Sciatic nerve (tissue), 2 donors: ENCODE results near the gene SARDH. TPM values are rescaled to one million over a fixed set of nuclear protein-coding genes. Genes with fewer than 3 reads are reported as not detected.
"Not testable (repeated sequence)": the region's sequence is repeated elsewhere in the genome, so short reads cannot be mapped to it uniquely, and the experiment has no call there.

ENCODE experiments used
- ATAC-seq: fragments of 200-7000 bp; cut with Tn5 transposase; one replicate; pipeline ENCODE4 v1.9.1; 2020; ENCODE audit warnings: mild to moderate bottlenecking, moderate library complexity
- DNase-seq: peaks from one replicate; pipeline ENCODE4 v3.0.0-alpha.2; 2020; ENCODE audit warnings: low spot score
- intact Hi-C: fragments of 100-400 bp; cut with DNase I; formaldehyde crosslinking; loops from one replicate; pipeline ENCODE4 v1.14.2; 2022
- total RNA-seq: library from RNA; stranded (reverse); fragmentation: NEBNext Ultra II Directional; extraction: Animal tissue kit (Norgen Biotek cat#: 25700); gene quantifications from one replicate; pipeline ENCODE4 v1.2.1, GENCODE V29; 2021
- donor health status: DM: no; HTN: no; CAD: no.
- donor health status: DM: no; HTN: no; CAD: no.

SARDH gene
- total RNA-seq, 1 donor from 2014 or later: 6.0 TPM

GRCh38 chr9:133777068-133777791 is 39.1 kb upstream of the SARDH start:
- intact Hi-C loops: no loop called here
- no peak for DNase-seq
- no peak for ATAC-seq

DNA sequence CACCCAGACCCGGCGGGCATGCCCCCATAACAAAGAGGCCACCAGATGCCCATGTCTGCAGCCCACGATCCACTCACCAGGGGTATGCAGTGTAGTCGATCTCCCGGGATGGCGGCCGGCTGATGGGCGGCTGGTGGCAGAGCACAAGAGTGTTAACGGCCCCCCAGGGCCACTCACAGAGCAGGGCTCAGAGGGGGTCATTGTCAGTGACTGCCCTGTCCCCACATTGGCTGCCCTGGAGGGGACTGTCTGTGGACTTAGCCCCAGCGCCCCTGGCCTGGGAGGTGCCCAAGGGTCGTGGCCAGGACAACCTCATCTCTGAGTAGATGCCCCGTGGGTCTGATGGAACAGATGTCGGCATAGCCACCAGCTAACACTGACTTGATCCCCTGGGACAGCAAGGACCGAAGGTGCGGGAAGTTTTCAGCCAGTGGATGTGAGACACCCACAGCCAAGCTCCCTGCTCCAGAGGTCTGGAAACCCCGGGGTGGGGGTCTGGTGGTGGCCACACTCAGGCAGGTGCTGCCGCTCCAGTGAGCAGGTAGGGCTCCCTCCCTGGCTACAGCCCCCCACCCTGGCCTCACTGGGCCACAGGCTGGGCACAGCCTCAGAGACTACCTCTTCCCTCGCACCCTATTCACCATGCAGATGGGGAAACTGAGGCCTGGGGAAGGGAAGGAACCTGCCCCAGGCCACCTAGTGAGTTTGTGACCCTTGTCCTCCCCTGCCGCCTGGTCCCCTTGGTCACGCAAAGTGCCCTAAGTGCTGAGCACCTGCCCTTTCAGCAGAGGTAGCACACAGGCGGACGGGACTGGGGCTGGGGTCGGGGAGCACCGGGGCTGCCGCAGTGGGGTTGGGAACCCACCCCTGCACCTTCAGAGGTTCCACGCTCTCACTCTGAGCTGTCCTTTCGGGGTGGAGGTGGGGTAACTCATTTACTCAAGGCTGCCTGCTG is 38.1 kb upstream of the SARDH start:
- ATAC-seq: no peak
- no peak for DNase-seq
- intact Hi-C loops: no loop called here

DNA sequence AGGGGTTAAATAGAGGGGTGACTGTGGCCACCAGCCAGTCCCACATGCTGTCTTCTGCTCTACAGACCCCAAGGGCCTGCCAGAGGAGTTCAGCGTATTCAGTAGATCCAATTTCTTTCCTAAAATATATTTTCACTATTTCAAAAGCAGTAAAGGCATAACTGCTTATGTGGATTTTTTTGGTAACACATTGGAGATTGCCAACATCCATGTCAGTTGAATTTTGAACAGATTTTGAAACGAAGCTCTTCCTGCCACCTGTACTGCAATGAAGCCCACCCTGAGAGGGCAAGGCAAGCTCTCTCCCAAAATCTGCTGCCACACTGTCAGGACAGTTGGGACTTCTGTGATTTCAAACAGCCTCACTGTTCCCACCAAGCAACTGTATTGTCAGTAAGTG is 37.1 kb upstream of the SARDH start:
- ATAC-seq: no peak
- intact Hi-C loops: no loop called here
- DNase-seq: no peak

DNA sequence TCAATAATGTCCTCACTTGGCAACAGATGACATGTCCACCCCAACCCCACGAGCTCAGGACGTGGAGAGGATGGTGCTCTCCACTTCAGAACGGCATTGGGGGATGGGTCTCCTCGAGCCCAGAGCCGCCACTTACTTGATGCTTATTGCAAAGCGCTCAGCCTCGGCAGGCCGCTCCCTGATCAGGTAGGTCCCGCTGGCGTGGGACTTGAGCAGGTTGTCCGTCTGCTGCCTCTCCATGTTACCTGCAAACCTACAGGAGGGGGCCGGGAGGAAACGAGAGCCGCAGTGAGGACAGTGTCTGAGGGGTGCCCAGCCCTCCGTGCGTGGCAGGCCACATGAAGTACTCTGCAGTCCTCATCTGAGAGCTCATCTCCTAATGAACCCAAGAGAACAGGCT is 36.6 kb upstream of the SARDH start:
- intact Hi-C loops: no loop called here
- no peak for DNase-seq
- ATAC-seq: no peak

DNA sequence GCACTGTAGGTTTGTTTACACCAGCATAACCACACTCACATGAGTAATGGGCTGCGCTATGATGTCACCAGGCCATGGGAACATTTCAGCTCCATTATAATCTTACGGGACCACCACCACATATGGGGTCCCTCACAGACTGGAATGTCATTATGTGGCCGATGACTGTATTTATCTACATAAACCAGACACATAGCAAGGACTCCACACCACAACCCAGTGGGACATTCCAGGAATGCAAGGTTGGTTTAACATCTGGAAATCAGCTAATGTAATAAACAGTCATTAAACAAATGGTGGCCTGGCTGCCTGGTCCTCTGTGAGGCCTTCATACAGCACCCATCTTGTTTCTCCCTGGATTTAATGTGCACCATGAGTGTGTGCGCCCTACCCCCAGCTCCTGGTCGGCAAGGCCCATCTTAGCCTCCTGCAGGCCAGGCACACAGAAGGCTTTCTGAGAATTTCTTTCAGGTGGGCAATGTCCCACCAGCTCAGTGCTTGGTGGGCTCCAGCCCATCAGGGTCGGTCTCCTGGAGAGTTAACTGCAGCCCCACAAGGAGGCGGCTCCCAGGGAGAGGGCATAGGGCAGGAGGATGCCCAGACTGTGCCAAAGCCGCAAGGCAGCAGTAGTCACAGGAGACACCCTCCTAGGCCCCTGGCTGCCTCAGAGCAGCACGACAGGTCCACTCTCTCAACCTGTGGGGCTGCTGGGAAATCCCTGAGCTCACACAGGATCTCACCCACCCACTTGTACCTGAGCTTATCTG is 35.9 kb upstream of the SARDH start:
- intact Hi-C loops: no loop called here
- DNase-seq: peak; percentile 42
- no peak for ATAC-seq

DNA sequence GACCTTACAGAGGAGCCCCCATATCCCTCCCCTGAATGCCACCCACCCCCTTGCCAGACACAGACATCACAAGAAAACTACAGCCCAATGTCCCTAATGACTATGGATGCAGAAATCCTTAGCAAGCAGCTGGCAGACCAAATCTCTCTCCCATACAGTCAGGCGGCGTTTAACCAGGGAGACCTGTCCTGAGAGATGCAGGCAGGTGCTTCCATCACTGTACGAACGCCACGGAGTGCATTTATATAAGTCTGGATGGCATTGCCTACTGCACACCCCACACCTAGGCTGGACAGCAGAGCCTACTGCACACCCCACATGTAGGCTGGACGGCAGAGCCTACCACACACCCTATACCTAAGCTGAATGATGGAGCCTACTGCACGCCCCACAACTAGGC is 34.4 kb upstream of the SARDH start:
- ATAC-seq: no peak
- no peak for DNase-seq
- intact Hi-C loops: no loop called here

- DNase-seq: peak; percentile 52
- ATAC-seq: no peak
- intact Hi-C loops: no loop called here
Observed at GRCh38 chr9:133771486-133772482, 33.6 kb upstream of the SARDH start.

DNA sequence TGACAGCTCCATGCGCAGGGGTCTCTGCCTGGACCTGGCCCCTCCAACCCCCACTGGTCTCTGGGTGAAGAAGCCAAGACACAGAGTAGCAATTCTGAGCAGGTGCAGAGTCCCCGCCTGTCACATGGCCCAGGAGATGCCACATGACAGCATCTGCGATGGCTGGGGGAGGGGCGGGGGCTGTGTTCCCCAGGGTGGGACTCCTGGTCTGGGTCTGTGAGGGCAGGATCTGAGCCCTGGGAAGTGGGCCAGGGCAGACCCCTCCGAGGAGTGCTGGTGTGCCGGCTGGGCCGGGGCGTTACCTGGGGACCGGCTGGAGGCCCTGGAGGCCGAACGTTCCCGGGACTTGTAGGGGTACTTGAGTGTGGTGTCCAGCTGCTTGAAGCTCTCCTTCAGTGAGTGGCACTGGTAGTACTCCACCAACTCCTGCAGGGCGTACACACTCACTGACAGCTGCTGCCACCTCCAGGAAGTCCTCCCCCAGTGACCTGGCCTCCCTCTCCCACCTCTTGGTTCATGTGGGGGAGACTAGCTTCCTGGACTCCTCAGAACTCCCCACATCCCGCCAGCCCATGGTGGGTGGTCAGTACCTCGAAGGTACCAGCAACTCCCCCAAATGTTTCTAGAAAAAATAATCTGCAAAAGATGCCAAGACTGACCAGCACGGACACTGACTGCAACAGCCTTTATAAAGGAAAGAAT is 32.1 kb upstream of the SARDH start:
- ATAC-seq: no peak
- peak; percentile 59 for DNase-seq

DNA sequence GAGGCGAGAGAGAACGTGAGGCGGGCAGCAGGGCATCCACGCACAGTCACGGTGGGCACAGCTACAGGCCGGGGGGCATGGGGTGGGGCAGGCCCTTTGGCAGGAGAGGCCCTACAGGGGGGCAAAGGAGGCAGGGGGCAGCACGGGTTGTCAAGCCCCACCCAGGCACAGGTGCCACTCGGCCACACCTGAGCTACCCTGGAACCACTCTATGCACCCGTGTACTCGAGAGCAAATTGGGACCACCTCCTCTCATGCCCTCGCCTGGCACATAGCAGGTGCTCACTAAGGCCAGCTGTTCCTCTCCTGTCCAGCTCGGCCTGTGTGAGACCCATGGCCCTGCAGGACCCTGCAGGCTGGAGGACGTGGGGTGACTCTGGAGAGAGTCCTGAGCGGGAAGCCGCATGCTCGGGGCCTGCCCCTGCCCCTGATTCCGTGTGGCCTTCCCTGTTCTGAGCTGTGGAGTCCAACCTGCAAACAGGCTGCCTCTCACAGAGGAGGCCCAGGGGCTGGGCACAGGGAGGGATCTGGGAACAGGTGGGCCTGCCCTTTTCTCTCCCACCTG is 31.4 kb upstream of the SARDH start:
- DNase-seq (peak; percentile 49), ATAC-seq (no peak)
- intact Hi-C loops: no loop called here

More for the DNA sequence above, 32.1 kb upstream of the SARDH start:
- intact Hi-C loops: no loop called here

GRCh38 chr9:133768859-133769510 is 30.8 kb upstream of the SARDH start:
- DNase-seq: peak; percentile 58
- ATAC-seq: peak; percentile 22
- intact Hi-C loops: no loop called here

- DNase-seq (peak; percentile 54), ATAC-seq (no peak)
- intact Hi-C loops: no loop called here
Observed at GRCh38 chr9:133768371-133768858, 30.3 kb upstream of the SARDH start.

- intact Hi-C loops: no loop called here
- no peak for ATAC-seq
- DNase-seq: no peak
Observed at GRCh38 chr9:133767625-133768024, 29.5 kb upstream of the SARDH start.

GRCh38 chr9:133767008-133767407 is 28.9 kb upstream of the SARDH start:
- no peak for DNase-seq
- no peak for ATAC-seq

DNA sequence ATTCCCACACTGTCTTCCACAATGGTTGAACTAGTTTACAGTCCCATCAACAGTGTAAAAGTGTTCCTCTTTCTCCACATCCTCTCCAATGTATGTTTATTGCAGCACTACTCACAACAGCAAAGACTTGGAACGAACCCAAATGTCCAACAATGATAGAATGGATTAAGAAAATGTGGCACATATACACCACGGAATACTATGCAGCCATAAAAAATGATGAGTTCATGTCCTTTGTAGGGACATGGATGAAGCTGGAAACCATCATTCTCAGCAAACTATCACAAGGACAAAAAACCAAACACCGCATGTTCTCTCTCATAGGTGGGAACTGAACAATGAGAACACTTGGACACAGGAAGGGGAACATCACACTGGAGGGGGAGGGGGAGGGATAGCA is 28.1 kb upstream of the SARDH start:
- intact Hi-C loops, DNase-seq, ATAC-seq: not testable (repeated sequence)

More at GRCh38 chr9:133767008-133767407, 28.9 kb upstream of the SARDH start:
- intact Hi-C loops: no loop called here

DNA sequence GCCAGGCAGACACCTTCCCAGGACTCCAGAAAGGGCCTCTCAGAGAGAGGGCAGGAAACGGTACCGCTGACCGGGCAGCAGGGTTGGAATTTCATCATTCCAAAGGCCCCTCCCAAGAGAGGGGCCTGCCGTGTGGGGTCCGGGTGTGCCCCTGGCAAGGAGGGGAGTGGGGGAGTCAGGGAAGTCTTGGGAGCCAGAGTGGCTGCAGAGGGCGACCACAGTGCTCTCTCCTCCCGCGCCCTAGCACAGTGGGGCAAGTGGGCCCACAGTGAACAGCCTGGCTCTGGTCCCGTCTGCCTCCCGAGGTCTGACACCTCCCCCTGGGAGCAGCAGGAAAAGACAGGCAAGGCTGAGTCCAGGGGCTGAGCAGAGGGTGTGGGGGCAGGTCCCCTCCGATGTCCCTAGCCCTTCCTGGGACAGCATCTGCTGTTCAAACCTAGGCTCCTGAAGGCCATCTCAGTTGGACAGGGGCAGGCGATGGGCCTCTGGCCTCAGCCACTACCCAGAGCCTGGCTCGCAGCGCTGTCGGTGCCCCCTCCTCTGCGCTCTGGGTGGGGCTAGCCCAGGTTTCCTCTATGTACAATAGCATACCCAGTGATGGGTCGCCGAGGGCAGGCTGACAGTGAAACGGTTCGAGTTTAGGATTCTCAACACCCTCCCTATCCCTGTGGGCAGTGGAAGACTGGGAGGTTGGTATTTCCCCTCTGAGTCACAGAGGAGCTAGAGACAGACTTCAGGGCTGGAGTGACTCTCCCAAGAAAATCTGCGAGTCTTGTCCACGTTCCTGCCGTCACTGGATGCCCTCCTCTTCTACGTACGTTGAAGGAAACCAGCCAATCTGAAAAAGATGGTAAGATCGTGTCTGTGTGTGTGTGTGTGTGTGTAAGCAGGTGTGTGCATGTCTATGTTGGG is 25.4 kb upstream of the SARDH start:
- intact Hi-C loops: no loop called here
- DNase-seq: peak; percentile 52
- no peak for ATAC-seq
